K562 (cell line): ENCODE measurements around the gene MDC1. TPM values are rescaled to one million over a fixed set of nuclear protein-coding genes. Genes with fewer than 3 reads are reported as not detected.

ENCODE experiments used
- BCOR ChIP-seq: fragments of 450-650 bp; IDR thresholded peaks from 2 replicates; pipeline ENCODE4 v1.6.1; 2016
- CHD1 ChIP-seq: fragments of 200-600 bp; sonication (generic); IDR thresholded peaks from one replicate; pipeline ENCODE4 v1.6.1; 2012; ENCODE audit warnings: mild to moderate bottlenecking, moderate library complexity, low read length, inconsistent platforms
- FOXK1 ChIP-seq: sonication (generic); formaldehyde crosslinking; IDR thresholded peaks from 2 replicates; pipeline ENCODE4 v1.8.0; 2022; ENCODE audit warnings: missing genetic modification reagents, mild to moderate bottlenecking, borderline replicate concordance
- MLX ChIP-seq, 2 experiments: fragments of 450-650 bp in 1 of 2; sonication (generic) in 1 of 2; formaldehyde crosslinking; conservative IDR thresholded peaks; 2 replicates each; pipeline versions ENCODE4 v1.4.0 to v1.8.1; 2020 to 2022; ENCODE audit warnings: mild to moderate bottlenecking in 1 of 2, missing genetic modification reagents in 1 of 2
- NR4A1 ChIP-seq, 2 experiments: fragments of 250-450 bp in 1 of 2; fragments of 450-650 bp in 1 of 2; sonication (Bioruptor Pico) in 1 of 2; IDR thresholded peaks; 2 replicates each; pipeline versions ENCODE4 v1.4.0 to v1.6.1; 2016 to 2020; ENCODE audit warnings: mild to moderate bottlenecking in 2 of 2, missing compliant biosample characterization in 1 of 2, missing genetic modification characterization in 1 of 2, moderate library complexity in 1 of 2
- polyA plus RNA-seq, 8 experiments: library from polyadenylated mRNA; depleted of rRNA in 4 of 8; stranded (reverse) in 5 of 8; unstranded in 3 of 8; fragments of >200 nt; fragmentation: Nextera tagmentation in 2 of 8; fragmentation: Illumina TruSeq in 1 of 8; extraction: Ambion mirVana in 2 of 8; extraction: Trizol in 1 of 8; gene quantifications; 2 replicates each; pipeline versions ENCODE4 v1.2.1 to v1.2.3, GENCODE V29; 2011 to 2014; ENCODE audit warnings: inconsistent platforms in 1 of 8, missing spikeins in 1 of 8
- total RNA-seq, 7 experiments: library from RNA; depleted of rRNA in 6 of 7; stranded (reverse); fragments of >200 nt in 6 of 7; fragmentation: Illumina TruSeq in 2 of 7; extraction: Trizol in 2 of 7; gene quantifications; 2 replicates each; pipeline versions ENCODE4 v1.2.1 to v1.2.3, GENCODE V29; 2011 to 2021; ENCODE audit warnings: low replicate concordance in 1 of 7
- TF ChIP-seq, protein P1 (sequence below), 2 experiments: fragments of 450-650 bp; conservative IDR thresholded peaks; 2 replicates each; pipeline ENCODE4 v1.6.1; 2017; ENCODE audit warnings: mild to moderate bottlenecking in 2 of 2, moderate library complexity in 2 of 2
- TF ChIP-seq, protein P2 (sequence below), 2 experiments: fragments of 450-650 bp in 1 of 2; IDR thresholded peaks; 2 replicates each; pipeline ENCODE4 v1.6.1; 2011 to 2017; ENCODE audit warnings: low read depth in 2 of 2, antibody characterized with exemption in 1 of 2, borderline replicate concordance in 1 of 2, low read length in 1 of 2, mild to moderate bottlenecking in 1 of 2, mixed read lengths in 1 of 2; ENCODE audit not compliant: control insufficient read depth in 1 of 2

The MDC1 gene
- total and polyA plus RNA-seq, 9 of the 15 experiments (the other 6 are each of a cell fraction or from before 2014, with no cell fraction given) = 8.2 to 114 (median 20.0) TPM

- 0 out of 4 replicates have a peak, but pooled peaks of 1 of the 2 experiments have one; percentile 25 for TF ChIP-seq MLX (CRISPR knock-in tag; conservative IDR thresholded peaks at IDR 0.05)
- TF ChIP-seq, protein P1, sequence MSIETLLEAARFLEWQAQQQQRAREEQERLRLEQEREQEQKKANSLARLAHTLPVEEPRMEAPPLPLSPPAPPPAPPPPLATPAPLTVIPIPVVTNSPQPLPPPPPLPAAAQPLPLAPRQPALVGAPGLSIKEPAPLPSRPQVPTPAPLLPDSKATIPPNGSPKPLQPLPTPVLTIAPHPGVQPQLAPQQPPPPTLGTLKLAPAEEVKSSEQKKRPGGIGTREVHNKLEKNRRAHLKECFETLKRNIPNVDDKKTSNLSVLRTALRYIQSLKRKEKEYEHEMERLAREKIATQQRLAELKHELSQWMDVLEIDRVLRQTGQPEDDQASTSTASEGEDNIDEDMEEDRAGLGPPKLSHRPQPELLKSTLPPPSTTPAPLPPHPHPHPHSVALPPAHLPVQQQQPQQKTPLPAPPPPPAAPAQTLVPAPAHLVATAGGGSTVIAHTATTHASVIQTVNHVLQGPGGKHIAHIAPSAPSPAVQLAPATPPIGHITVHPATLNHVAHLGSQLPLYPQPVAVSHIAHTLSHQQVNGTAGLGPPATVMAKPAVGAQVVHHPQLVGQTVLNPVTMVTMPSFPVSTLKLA (conservative IDR thresholded peaks at IDR 0.05) = 0 out of 4 replicates have a peak, but pooled peaks of 1 of the 2 experiments have one; percentile 3
- TF ChIP-seq FOXK1 (CRISPR knock-in tag) = 0 out of 2 replicates have a peak, but pooled peaks have one; percentile 9
- TF ChIP-seq CHD1 = peak; percentile 92
- TF ChIP-seq, protein P2, sequence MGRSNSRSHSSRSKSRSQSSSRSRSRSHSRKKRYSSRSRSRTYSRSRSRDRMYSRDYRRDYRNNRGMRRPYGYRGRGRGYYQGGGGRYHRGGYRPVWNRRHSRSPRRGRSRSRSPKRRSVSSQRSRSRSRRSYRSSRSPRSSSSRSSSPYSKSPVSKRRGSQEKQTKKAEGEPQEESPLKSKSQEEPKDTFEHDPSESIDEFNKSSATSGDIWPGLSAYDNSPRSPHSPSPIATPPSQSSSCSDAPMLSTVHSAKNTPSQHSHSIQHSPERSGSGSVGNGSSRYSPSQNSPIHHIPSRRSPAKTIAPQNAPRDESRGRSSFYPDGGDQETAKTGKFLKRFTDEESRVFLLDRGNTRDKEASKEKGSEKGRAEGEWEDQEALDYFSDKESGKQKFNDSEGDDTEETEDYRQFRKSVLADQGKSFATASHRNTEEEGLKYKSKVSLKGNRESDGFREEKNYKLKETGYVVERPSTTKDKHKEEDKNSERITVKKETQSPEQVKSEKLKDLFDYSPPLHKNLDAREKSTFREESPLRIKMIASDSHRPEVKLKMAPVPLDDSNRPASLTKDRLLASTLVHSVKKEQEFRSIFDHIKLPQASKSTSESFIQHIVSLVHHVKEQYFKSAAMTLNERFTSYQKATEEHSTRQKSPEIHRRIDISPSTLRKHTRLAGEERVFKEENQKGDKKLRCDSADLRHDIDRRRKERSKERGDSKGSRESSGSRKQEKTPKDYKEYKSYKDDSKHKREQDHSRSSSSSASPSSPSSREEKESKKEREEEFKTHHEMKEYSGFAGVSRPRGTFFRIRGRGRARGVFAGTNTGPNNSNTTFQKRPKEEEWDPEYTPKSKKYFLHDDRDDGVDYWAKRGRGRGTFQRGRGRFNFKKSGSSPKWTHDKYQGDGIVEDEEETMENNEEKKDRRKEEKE (IDR thresholded peaks at IDR 0.05; ENCODE audit: borderline replicate concordance in 1 of 2, control insufficient read depth in 1 of 2, low read depth in 2 of 2, low read length in 1 of 2) = 0 out of 4 replicates have a peak, but pooled peaks of 1 of the 2 experiments have one; percentile 48
- TF ChIP-seq BCOR = peak; percentile 89; the same call in 1 of the 2 replicates
- no peak for TF ChIP-seq NR4A1 (CRISPR knock-in tag; IDR thresholded peaks at IDR 0.05)
- TF ChIP-seq NR4A1 (tag; IDR thresholded peaks at IDR 0.05) = peak; percentile 34; the same call in 1 of the 2 replicates
Observed at GRCh38 chr6:30743099-30744053, 26.3 kb upstream of the MDC1 start (continued).
